ENCODE data around the gene KIAA1217. TPM values are rescaled to one million over a fixed set of nuclear protein-coding genes. Genes with fewer than 3 reads are reported as not detected.

The KIAA1217 gene
- polyA plus RNA-seq, 1 of the 3 experiments (the other 2 are of a cell fraction), result 7.2 TPM

GRCh38 chr10:24213881-24214280 lies 4.9 kb downstream of the KIAA1217 start (continued):
- no peak for TF ChIP-seq RFX5 (IDR thresholded peaks at IDR 0.05; ENCODE audit: low read length)
- TF ChIP-seq RXRA (IDR thresholded peaks at IDR 0.05; ENCODE audit: borderline replicate concordance, low read depth), result no peak
- TF ChIP-seq IRF3 (IDR thresholded peaks at IDR 0.05; ENCODE audit: low read depth, low read length), result no peak
- no peak for TF ChIP-seq GABPA (IDR thresholded peaks at IDR 0.05; ENCODE audit: low read depth)
- no peak for TF ChIP-seq FOSL2 (IDR thresholded peaks at IDR 0.05; ENCODE audit: borderline replicate concordance, low read depth)
- TF ChIP-seq FOXM1 (IDR thresholded peaks at IDR 0.05; ENCODE audit: low read depth), result no peak
- no peak for TF ChIP-seq YY1 (IDR thresholded peaks at IDR 0.05; ENCODE audit: low read depth)

GRCh38 chr10:24214762-24215161 lies 5.8 kb downstream of the KIAA1217 start:
- ChIA-PET POLR2A (no interaction called here), CTCF (no interaction called here)
- no peak overlapping the region for H3K4me3 ChIP-seq (ENCODE audit: low read depth in 2 of 2, low read length in 1 of 2)
- H3K27me3 ChIP-seq (ENCODE audit: insufficient read depth), result no peaks in the 10 kb centered on the region
- H3K36me3 ChIP-seq (replicated peaks in 1 of 2; ENCODE audit: control insufficient read depth in 1 of 2, insufficient read depth in 2 of 2, low read length in 1 of 2), result peaks cover 0 to 2% of the 10 kb centered on the region in 2 experiments
- H3K9me3 ChIP-seq, result no peaks in the 10 kb centered on the region
- H3F3A ChIP-seq (replicated peaks; ENCODE audit: insufficient read depth), result peaks cover 7% of the 10 kb centered on the region
- WGBS (ENCODE audit: low lambda C conversion rate), result 90% methylated on average over 2 of the region's 5 CpGs
- H3K4me2 ChIP-seq, result no peak overlapping the region
- DNase-seq, result no peak
- H3K79me2 ChIP-seq (ENCODE audit: insufficient read depth), result no peaks in the 10 kb centered on the region
- TF ChIP-seq, protein P1, sequence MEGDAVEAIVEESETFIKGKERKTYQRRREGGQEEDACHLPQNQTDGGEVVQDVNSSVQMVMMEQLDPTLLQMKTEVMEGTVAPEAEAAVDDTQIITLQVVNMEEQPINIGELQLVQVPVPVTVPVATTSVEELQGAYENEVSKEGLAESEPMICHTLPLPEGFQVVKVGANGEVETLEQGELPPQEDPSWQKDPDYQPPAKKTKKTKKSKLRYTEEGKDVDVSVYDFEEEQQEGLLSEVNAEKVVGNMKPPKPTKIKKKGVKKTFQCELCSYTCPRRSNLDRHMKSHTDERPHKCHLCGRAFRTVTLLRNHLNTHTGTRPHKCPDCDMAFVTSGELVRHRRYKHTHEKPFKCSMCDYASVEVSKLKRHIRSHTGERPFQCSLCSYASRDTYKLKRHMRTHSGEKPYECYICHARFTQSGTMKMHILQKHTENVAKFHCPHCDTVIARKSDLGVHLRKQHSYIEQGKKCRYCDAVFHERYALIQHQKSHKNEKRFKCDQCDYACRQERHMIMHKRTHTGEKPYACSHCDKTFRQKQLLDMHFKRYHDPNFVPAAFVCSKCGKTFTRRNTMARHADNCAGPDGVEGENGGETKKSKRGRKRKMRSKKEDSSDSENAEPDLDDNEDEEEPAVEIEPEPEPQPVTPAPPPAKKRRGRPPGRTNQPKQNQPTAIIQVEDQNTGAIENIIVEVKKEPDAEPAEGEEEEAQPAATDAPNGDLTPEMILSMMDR (IDR thresholded peaks at IDR 0.05), result no peak
- TF ChIP-seq, protein P2, sequence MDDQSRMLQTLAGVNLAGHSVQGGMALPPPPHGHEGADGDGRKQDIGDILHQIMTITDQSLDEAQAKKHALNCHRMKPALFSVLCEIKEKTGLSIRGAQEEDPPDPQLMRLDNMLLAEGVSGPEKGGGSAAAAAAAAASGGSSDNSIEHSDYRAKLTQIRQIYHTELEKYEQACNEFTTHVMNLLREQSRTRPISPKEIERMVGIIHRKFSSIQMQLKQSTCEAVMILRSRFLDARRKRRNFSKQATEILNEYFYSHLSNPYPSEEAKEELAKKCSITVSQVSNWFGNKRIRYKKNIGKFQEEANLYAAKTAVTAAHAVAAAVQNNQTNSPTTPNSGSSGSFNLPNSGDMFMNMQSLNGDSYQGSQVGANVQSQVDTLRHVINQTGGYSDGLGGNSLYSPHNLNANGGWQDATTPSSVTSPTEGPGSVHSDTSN (IDR thresholded peaks at IDR 0.05), result no peak
- TF ChIP-seq RCOR1 (IDR thresholded peaks at IDR 0.05; ENCODE audit: low read length) (no peak), FOSL2 (IDR thresholded peaks at IDR 0.05; ENCODE audit: borderline replicate concordance, low read depth) (no peak), POLR2AphosphoS5 (IDR thresholded peaks at IDR 0.05; ENCODE audit: low read depth, low read length) (no peak)
- H3K9ac ChIP-seq, result no peak overlapping the region
- no peaks in the 10 kb centered on the region for H3K9me2 ChIP-seq
- H3K4me1 ChIP-seq (ENCODE audit: control insufficient read depth in 1 of 2, insufficient read depth in 2 of 2, low read depth in 1 of 2, low read length in 1 of 2), result peaks cover 4 to 5% of the 10 kb centered on the region in 2 experiments
- H4K20me1 ChIP-seq (ENCODE audit: insufficient read depth), result no peaks in the 10 kb centered on the region
- H2AFZ ChIP-seq (ENCODE audit: low read depth), result no peak overlapping the region
- H3K27ac ChIP-seq (ENCODE audit: low read depth in 2 of 2, low read length in 1 of 2), result no peak overlapping the region

GRCh38 chr10:24215196-24215595 lies 6.3 kb downstream of the KIAA1217 start:
- Histone ChIP-seq H3K9ac (no peak overlapping the region), H3K27me3 (ENCODE audit: insufficient read depth) (no peaks in the 10 kb centered on the region), H3K9me3 (no peaks in the 10 kb centered on the region), H3K27ac (ENCODE audit: low read depth in 2 of 2, low read length in 1 of 2) (no peak overlapping the region), H3K79me2 (ENCODE audit: insufficient read depth) (no peaks in the 10 kb centered on the region), H2AFZ (ENCODE audit: low read depth) (no peak overlapping the region), H3F3A (replicated peaks; ENCODE audit: insufficient read depth) (peaks cover 7% of the 10 kb centered on the region), H3K4me2 (no peak overlapping the region), H4K20me1 (ENCODE audit: insufficient read depth) (no peaks in the 10 kb centered on the region), H3K9me2 (no peaks in the 10 kb centered on the region), H3K4me3 (ENCODE audit: low read depth in 2 of 2, low read length in 1 of 2) (no peak overlapping the region), H3K4me1 (ENCODE audit: control insufficient read depth in 1 of 2, insufficient read depth in 2 of 2, low read depth in 1 of 2, low read length in 1 of 2) (peaks cover under 1 to 4% of the 10 kb centered on the region in 2 experiments), H3K36me3 (replicated peaks in 1 of 2; ENCODE audit: control insufficient read depth in 1 of 2, insufficient read depth in 2 of 2, low read length in 1 of 2) (peaks cover 0 to 3% of the 10 kb centered on the region in 2 experiments)
- POLR2A ChIA-PET, result no interaction called here
- CTCF ChIA-PET, result no interaction called here
- TF ChIP-seq RFX5 (IDR thresholded peaks at IDR 0.05; ENCODE audit: low read length) (no peak), RCOR1 (IDR thresholded peaks at IDR 0.05; ENCODE audit: low read length) (no peak), NFIC (IDR thresholded peaks at IDR 0.05; ENCODE audit: borderline replicate concordance) (no peak)
- whole genome bisulfite sequencing (ENCODE audit: low lambda C conversion rate), result 88% methylated on average over 4 of the region's 4 CpGs
- no peak for DNase-seq
